HUES48 (cell line): ENCODE results near the gene RSPO3.
"Not testable (repeated sequence)": the region's sequence is repeated elsewhere in the genome, so short reads cannot be mapped to it uniquely, and the experiment has no call there.

ENCODE experiments used
- H3K27ac ChIP-seq: one replicate; pipeline ENCODE4 v1.7.0; 2013; ENCODE audit warnings: low read depth, low read length, inconsistent platforms
- H3K27me3 ChIP-seq: 2 replicates; pipeline ENCODE4 v1.6.1; 2013; ENCODE audit warnings: mild to moderate bottlenecking, low read length; ENCODE audit not compliant: control insufficient read depth, insufficient read depth
- H3K36me3 ChIP-seq: 2 replicates; pipeline ENCODE4 v1.6.1; 2013; ENCODE audit warnings: low read length; ENCODE audit not compliant: control insufficient read depth, insufficient read depth
- H3K4me1 ChIP-seq: 2 replicates; pipeline ENCODE4 v1.6.1; 2013; ENCODE audit warnings: mild to moderate bottlenecking, low read length; ENCODE audit not compliant: control insufficient read depth, insufficient read depth
- H3K4me3 ChIP-seq: 2 replicates; pipeline ENCODE4 v1.5.1; 2013; ENCODE audit warnings: mild to moderate bottlenecking, low read depth, low read length
- H3K9ac ChIP-seq: 2 replicates; pipeline ENCODE4 v1.6.1; 2013; ENCODE audit warnings: mild to moderate bottlenecking, low read depth, low read length, moderate library complexity
- H3K9me3 ChIP-seq: 2 replicates; pipeline ENCODE4 v1.6.1; 2013; ENCODE audit warnings: low read length; ENCODE audit not compliant: control insufficient read depth, insufficient read depth

RSPO3 gene

GRCh38 chr6:127219869-127220268 is 101.4 kb downstream of the RSPO3 start:
- Histone ChIP-seq H3K9ac (no peak overlapping the region), H3K27ac (no peak overlapping the region), H3K36me3 (no peaks in the 10 kb centered on the region), H3K9me3 (no peaks in the 10 kb centered on the region), H3K4me3 (no peak overlapping the region), H3K4me1 (no peaks in the 10 kb centered on the region), H3K27me3 (no peaks in the 10 kb centered on the region)

DNA sequence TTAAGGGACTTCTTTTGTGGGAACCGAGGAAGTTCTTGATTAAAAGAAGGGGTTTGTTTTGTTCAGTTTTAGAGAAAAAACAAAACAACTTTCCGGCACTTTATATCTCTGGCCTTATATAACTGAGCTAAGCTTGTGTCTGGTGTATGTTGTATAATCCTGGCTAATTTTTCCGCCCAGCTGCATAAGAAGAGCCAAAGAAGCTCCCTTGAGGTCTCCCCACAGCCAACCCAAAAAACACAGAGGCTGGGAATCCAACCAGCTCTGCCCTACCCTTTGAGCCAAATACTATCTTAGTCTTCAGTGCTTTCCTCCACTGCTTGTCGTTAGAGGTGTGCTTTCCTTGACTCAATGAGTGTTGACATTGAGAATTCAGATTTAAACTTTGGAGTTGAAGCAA is 102.7 kb downstream of the RSPO3 start:
- Histone ChIP-seq H3K36me3 (no peaks in the 10 kb centered on the region), H3K9me3 (no peaks in the 10 kb centered on the region), H3K9ac (no peak overlapping the region), H3K27ac (no peak overlapping the region), H3K4me3 (no peak overlapping the region), H3K4me1 (no peaks in the 10 kb centered on the region), H3K27me3 (no peaks in the 10 kb centered on the region)

DNA sequence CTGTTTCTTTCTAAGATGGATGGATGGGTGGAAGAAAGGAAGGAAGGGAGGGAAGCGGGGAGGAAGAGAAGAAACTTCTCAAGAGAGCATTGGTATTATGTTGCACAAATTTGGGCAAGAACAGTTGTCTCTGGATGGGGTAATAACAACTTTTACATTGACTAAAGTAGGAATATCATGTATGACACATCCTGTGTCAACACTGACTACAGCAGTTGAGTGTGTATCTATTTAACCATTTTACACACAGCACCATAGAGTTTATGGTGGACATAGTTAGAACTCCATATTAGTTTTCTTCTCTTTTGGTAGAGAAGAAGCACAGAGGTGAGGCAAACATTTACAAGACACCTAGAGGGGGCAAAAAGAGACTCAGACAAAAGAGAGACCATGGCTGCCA is 103.9 kb downstream of the RSPO3 start:
- H3K4me3 ChIP-seq = no peak overlapping the region
- H3K9me3 ChIP-seq = no peaks in the 10 kb centered on the region
- no peaks in the 10 kb centered on the region for H3K36me3 ChIP-seq
- no peaks in the 10 kb centered on the region for H3K4me1 ChIP-seq
- H3K27ac ChIP-seq = no peak overlapping the region
- H3K27me3 ChIP-seq = no peaks in the 10 kb centered on the region
- no peak overlapping the region for H3K9ac ChIP-seq

- H3K36me3 ChIP-seq = no peaks in the 10 kb centered on the region
- no peaks in the 10 kb centered on the region for H3K9me3 ChIP-seq
- H3K4me1 ChIP-seq = no peaks in the 10 kb centered on the region
- no peak overlapping the region for H3K9ac ChIP-seq
- no peak overlapping the region for H3K27ac ChIP-seq
- H3K27me3 ChIP-seq = no peaks in the 10 kb centered on the region
- H3K4me3 ChIP-seq = no peak overlapping the region
Observed at GRCh38 chr6:127225497-127225896, 107.0 kb downstream of the RSPO3 start.

- not testable (repeated sequence) for H3K9ac ChIP-seq, H3K36me3 ChIP-seq
Observed at GRCh38 chr6:127233819-127234218, 115.3 kb downstream of the RSPO3 start.

DNA sequence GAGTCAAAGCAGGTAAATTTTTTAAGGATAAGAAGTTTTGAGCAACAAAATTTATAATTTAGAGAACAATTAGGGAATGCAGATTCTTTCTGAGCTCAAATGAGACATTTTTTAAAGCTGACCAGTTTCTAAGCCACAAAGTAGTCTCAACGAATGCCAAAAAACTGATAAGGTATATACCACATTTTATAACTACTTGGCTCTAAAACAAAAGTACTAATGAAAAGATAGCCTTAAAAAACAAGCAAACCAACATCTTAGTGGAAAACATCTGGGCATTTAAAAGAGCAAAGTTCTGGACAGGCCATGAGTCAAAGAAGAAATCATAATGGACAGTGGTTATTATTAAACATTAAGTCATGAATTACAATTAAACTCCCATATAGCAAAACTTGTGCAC is 125.0 kb downstream of the RSPO3 start:
- Histone ChIP-seq H3K9ac (no peak overlapping the region), H3K9me3 (no peaks in the 10 kb centered on the region), H3K27ac (no peak overlapping the region), H3K4me1 (no peaks in the 10 kb centered on the region), H3K4me3 (no peak overlapping the region), H3K36me3 (no peaks in the 10 kb centered on the region), H3K27me3 (no peaks in the 10 kb centered on the region)

More at GRCh38 chr6:127233819-127234218, 115.3 kb downstream of the RSPO3 start:
- H3K27ac ChIP-seq, H3K4me1 ChIP-seq, H3K27me3 ChIP-seq, H3K9me3 ChIP-seq, H3K4me3 ChIP-seq: not testable (repeated sequence)
